Neural cell (in vitro differentiated cells): Measurements from ENCODE around the gene C1orf21. TPM values are rescaled to one million over a fixed set of nuclear protein-coding genes. Genes with fewer than 3 reads are reported as not detected.

ENCODE experiments used
- H2AFZ ChIP-seq: fragments of 200-600, 300-800 bp; sonication (generic), shearing (Covaris generic); 2 replicates; pipeline ENCODE4 v1.6.0; 2014; ENCODE audit warnings: low read depth, mild to moderate bottlenecking, antibody characterized with exemption, low read length, moderate library complexity
- H3F3A ChIP-seq: fragments of 200-600 bp; shearing (Covaris generic); 2 replicates; pipeline ENCODE4 v1.6.1; 2016; ENCODE audit warnings: mild to moderate bottlenecking, moderate library complexity, mixed read lengths, antibody characterized with exemption, low read length; ENCODE audit not compliant: insufficient read depth, poor library complexity, severe bottlenecking
- H3K27ac ChIP-seq: fragments of 200-600, 300-800 bp; sonication (generic), shearing (Covaris generic); 2 replicates; pipeline ENCODE4 v1.5.1; 2014; ENCODE audit warnings: mild to moderate bottlenecking, low read length, moderate library complexity
- H3K27me3 ChIP-seq: fragments of 300-800, 200-600 bp; sonication (generic), shearing (Covaris generic); 2 replicates; pipeline ENCODE4 v1.6.0; 2014; ENCODE audit warnings: mild to moderate bottlenecking, low read depth, low read length, moderate library complexity; ENCODE audit not compliant: insufficient read depth
- H3K36me3 ChIP-seq: fragments of 300-800, 200-600 bp; sonication (generic), shearing (Covaris generic); 2 replicates; pipeline ENCODE4 v1.5.1; 2014; ENCODE audit warnings: mild to moderate bottlenecking, antibody characterized with exemption, low read length, moderate library complexity; ENCODE audit not compliant: insufficient read depth
- H3K4me2 ChIP-seq: fragments of 300-800, 200-600 bp; sonication (generic), shearing (Covaris generic); 2 replicates; pipeline ENCODE4 v1.6.0; 2014; ENCODE audit warnings: mild to moderate bottlenecking, low read length
- H3K4me3 ChIP-seq: fragments of 300-800, 200-600 bp; sonication (generic), shearing (Covaris generic); 2 replicates; pipeline ENCODE4 v1.5.1; 2014; ENCODE audit warnings: mild to moderate bottlenecking, low read length, moderate library complexity
- H3K79me2 ChIP-seq: fragments of 200-600 bp; shearing (Covaris generic); replicated peaks from 2 replicates; pipeline ENCODE4 v1.6.0; 2014; ENCODE audit warnings: mild to moderate bottlenecking, low read length, moderate library complexity; ENCODE audit not compliant: insufficient read depth
- H3K9ac ChIP-seq: fragments of 300-800, 200-600 bp; sonication (generic), shearing (Covaris generic); 2 replicates; pipeline ENCODE4 v1.6.1; 2016; ENCODE audit warnings: mild to moderate bottlenecking, low read length, mixed read lengths
- H3K9me2 ChIP-seq: fragments of 200-600 bp; shearing (Covaris generic); 2 replicates; pipeline ENCODE4 v1.6.1; 2016; ENCODE audit warnings: mild to moderate bottlenecking, low read length, mixed read lengths; ENCODE audit not compliant: insufficient read depth
- H3K9me3 ChIP-seq: fragments of 200-600, 300-800 bp; sonication (generic), shearing (Covaris generic); 2 replicates; pipeline ENCODE4 v1.6.1; 2016; ENCODE audit warnings: mild to moderate bottlenecking, mixed run types, low read length, moderate library complexity, mixed read lengths
- H4K20me1 ChIP-seq: fragments of 200-600 bp; shearing (Covaris generic); 2 replicates; pipeline ENCODE4 v1.6.1; 2016; ENCODE audit warnings: mild to moderate bottlenecking, mixed run types; ENCODE audit not compliant: insufficient read depth
- CTCF ChIP-seq: fragments of 450-650 bp; IDR thresholded peaks from 2 replicates; pipeline ENCODE4 v1.5.1; 2014; ENCODE audit warnings: antibody characterized with exemption, mild to moderate bottlenecking, moderate library complexity; ENCODE audit not compliant: poor library complexity, severe bottlenecking
- EP300 ChIP-seq: fragments of 450-650 bp; conservative IDR thresholded peaks from 2 replicates; pipeline ENCODE4 v1.6.1; 2014; ENCODE audit warnings: antibody characterized with exemption, mild to moderate bottlenecking, moderate library complexity; ENCODE audit not compliant: poor library complexity, severe bottlenecking
- EZH2 ChIP-seq: fragments of 200-600, 300-800 bp; shearing (Covaris generic), sonication (generic); IDR thresholded peaks from 2 replicates; pipeline ENCODE4 v1.6.1; 2014; ENCODE audit warnings: antibody characterized with exemption, low read length, borderline replicate concordance, mild to moderate bottlenecking; ENCODE audit not compliant: insufficient read depth, poor library complexity, severe bottlenecking
- MXI1 ChIP-seq: fragments of 450-650 bp; conservative IDR thresholded peaks from 2 replicates; pipeline ENCODE4 v1.6.1; 2014; ENCODE audit warnings: antibody characterized with exemption, mild to moderate bottlenecking; ENCODE audit not compliant: poor library complexity, severe bottlenecking
- POLR2AphosphoS5 ChIP-seq: IDR thresholded peaks from 2 replicates; pipeline ENCODE4 v1.6.1; 2012
- RAD21 ChIP-seq: fragments of 450-650 bp; conservative IDR thresholded peaks from 2 replicates; pipeline ENCODE4 v1.6.1; 2014; ENCODE audit warnings: antibody characterized with exemption, mild to moderate bottlenecking, moderate library complexity
- SMC3 ChIP-seq: fragments of 450-650 bp; conservative IDR thresholded peaks from 2 replicates; pipeline ENCODE4 v1.6.1; 2014; ENCODE audit warnings: antibody characterized with exemption, mild to moderate bottlenecking, moderate library complexity; ENCODE audit not compliant: poor library complexity
- TAF1 ChIP-seq: IDR thresholded peaks from 2 replicates; pipeline ENCODE4 v1.6.1; 2012; ENCODE audit warnings: low read depth
- polyA plus RNA-seq: library from polyadenylated mRNA; depleted of rRNA; stranded (reverse); fragments of >200 nt; gene quantifications from 2 replicates; pipeline ENCODE4 v1.2.3, GENCODE V29; 2014
- TF ChIP-seq, protein P1 (sequence below): IDR thresholded peaks from 2 replicates; pipeline ENCODE4 v1.6.1; 2012; ENCODE audit warnings: borderline replicate concordance

C1orf21 gene
- polyA plus RNA-seq, 1 donor from 2014 or later = 21.1 TPM

GRCh38 chr1:184649451-184649888, 262.6 kb downstream of the C1orf21 start:
- H3K36me3 ChIP-seq = no peaks in the 10 kb centered on the region
- no peaks in the 10 kb centered on the region for H3K79me2 ChIP-seq
- H3K4me3 ChIP-seq = no peak overlapping the region
- H3K27ac ChIP-seq = no peak overlapping the region
- no peak overlapping the region for H3K9ac ChIP-seq
- no peak overlapping the region for H3K4me2 ChIP-seq
- no peaks in the 10 kb centered on the region for H3K9me3 ChIP-seq
- no peaks in the 10 kb centered on the region for H3K9me2 ChIP-seq
- no peak for TF ChIP-seq POLR2AphosphoS5
- TF ChIP-seq SMC3 = no peak
- TF ChIP-seq CTCF = no peak
- no peak for TF ChIP-seq EP300
- TF ChIP-seq, protein P1, sequence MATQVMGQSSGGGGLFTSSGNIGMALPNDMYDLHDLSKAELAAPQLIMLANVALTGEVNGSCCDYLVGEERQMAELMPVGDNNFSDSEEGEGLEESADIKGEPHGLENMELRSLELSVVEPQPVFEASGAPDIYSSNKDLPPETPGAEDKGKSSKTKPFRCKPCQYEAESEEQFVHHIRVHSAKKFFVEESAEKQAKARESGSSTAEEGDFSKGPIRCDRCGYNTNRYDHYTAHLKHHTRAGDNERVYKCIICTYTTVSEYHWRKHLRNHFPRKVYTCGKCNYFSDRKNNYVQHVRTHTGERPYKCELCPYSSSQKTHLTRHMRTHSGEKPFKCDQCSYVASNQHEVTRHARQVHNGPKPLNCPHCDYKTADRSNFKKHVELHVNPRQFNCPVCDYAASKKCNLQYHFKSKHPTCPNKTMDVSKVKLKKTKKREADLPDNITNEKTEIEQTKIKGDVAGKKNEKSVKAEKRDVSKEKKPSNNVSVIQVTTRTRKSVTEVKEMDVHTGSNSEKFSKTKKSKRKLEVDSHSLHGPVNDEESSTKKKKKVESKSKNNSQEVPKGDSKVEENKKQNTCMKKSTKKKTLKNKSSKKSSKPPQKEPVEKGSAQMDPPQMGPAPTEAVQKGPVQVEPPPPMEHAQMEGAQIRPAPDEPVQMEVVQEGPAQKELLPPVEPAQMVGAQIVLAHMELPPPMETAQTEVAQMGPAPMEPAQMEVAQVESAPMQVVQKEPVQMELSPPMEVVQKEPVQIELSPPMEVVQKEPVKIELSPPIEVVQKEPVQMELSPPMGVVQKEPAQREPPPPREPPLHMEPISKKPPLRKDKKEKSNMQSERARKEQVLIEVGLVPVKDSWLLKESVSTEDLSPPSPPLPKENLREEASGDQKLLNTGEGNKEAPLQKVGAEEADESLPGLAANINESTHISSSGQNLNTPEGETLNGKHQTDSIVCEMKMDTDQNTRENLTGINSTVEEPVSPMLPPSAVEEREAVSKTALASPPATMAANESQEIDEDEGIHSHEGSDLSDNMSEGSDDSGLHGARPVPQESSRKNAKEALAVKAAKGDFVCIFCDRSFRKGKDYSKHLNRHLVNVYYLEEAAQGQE = no peak
- no peak for TF ChIP-seq RAD21
- no peak for TF ChIP-seq EZH2
- TF ChIP-seq MXI1 = no peak
- no peak for TF ChIP-seq TAF1
- no peaks in the 10 kb centered on the region for H3F3A ChIP-seq
- H4K20me1 ChIP-seq = no peaks in the 10 kb centered on the region
- H3K27me3 ChIP-seq = no peaks in the 10 kb centered on the region
- H2AFZ ChIP-seq = no peak overlapping the region

- Histone ChIP-seq H3K4me3 (no peak overlapping the region), H3F3A (no peaks in the 10 kb centered on the region), H4K20me1 (no peaks in the 10 kb centered on the region), H2AFZ (no peak overlapping the region), H3K9ac (no peak overlapping the region), H3K9me3 (no peaks in the 10 kb centered on the region), H3K27ac (no peak overlapping the region), H3K36me3 (no peaks in the 10 kb centered on the region), H3K4me2 (no peak overlapping the region), H3K9me2 (no peaks in the 10 kb centered on the region), H3K79me2 (no peaks in the 10 kb centered on the region), H3K27me3 (no peaks in the 10 kb centered on the region)
- TF ChIP-seq TAF1 (no peak), SMC3 (no peak), POLR2AphosphoS5 (no peak), EZH2 (no peak), EP300 (no peak), RAD21 (no peak), CTCF (no peak)
- TF ChIP-seq, protein P1 = no peak
Observed at GRCh38 chr1:184650177-184650866, 263.5 kb downstream of the C1orf21 start.
